IPS DF 6.9 (cell line): ENCODE results near the gene UNCX.
"Not testable (repeated sequence)": the region's sequence is repeated elsewhere in the genome, so short reads cannot be mapped to it uniquely, and the experiment has no call there.

Experiments
- DNase-seq: peaks from one replicate; pipeline ENCODE4 v3.0.0-alpha.2; 2013; ENCODE audit warnings: low read depth, low spot score
- H3K27ac ChIP-seq: one replicate; pipeline ENCODE4 v1.5.1; 2013; ENCODE audit warnings: low read length, control low read depth
- H3K27me3 ChIP-seq: 2 replicates; pipeline ENCODE4 v1.6.1; 2013; ENCODE audit warnings: mild to moderate bottlenecking, low read length; ENCODE audit not compliant: control insufficient read depth, insufficient read depth
- H3K36me3 ChIP-seq: 2 replicates; pipeline ENCODE4 v1.6.1; 2013; ENCODE audit warnings: low read length; ENCODE audit not compliant: control insufficient read depth, insufficient read depth
- H3K4me1 ChIP-seq: 2 replicates; pipeline ENCODE4 v1.6.1; 2013; ENCODE audit warnings: low read length; ENCODE audit not compliant: control insufficient read depth, insufficient read depth
- H3K4me3 ChIP-seq: 2 replicates; pipeline ENCODE4 v1.5.1; 2013; ENCODE audit warnings: mild to moderate bottlenecking, low read length
- H3K9me3 ChIP-seq: 2 replicates; pipeline ENCODE4 v1.6.1; 2013; ENCODE audit warnings: low read length, inconsistent platforms; ENCODE audit not compliant: control insufficient read depth, insufficient read depth
- WGBS: extraction: QIAGEN DNeasy Blood & Tissue Kit; methylation state at CpG from one replicate; pipeline ENCODE4 v1.1.7; 2013; ENCODE audit warnings: mixed read lengths, missing lambda C conversion rate; ENCODE audit not compliant: insufficient read length, insufficient coverage; 5-methylcytosine and 5-hydroxymethylcytosine counted together

UNCX gene

GRCh38 chr7:1232623-1233332 lies at the start of gene UNCX:
Gene UNCX (plus strand): TSS chr7:1232872. CDS start chr7:1233018, 146 bp downstream.
- Histone ChIP-seq H3K27ac (no peak within 1 kb of the TSS), H3K4me1 (peaks cover 8% of the 10 kb centered on the region; the same call in 1 of the 2 replicates), H3K4me3 (no peak within 1 kb of the TSS), H3K36me3 (no peaks in the 10 kb centered on the region), H3K27me3 (peaks cover 64% of the 10 kb centered on the region), H3K9me3 (no peaks in the 10 kb centered on the region)
- no peak for DNase-seq
- WGBS = no CpG with 5 or more reads among the region's 81 CpGs

- WGBS = no CpG with 5 or more reads among the region's 11 CpGs
- Histone ChIP-seq H3K27ac (no peak overlapping the region), H3K27me3 (no peaks in the 10 kb centered on the region), H3K4me1 (peaks cover 2% of the 10 kb centered on the region), H3K4me3 (no peak overlapping the region), H3K36me3 (no peaks in the 10 kb centered on the region), H3K9me3 (no peaks in the 10 kb centered on the region)
- no peak for DNase-seq
Observed at GRCh38 chr7:1187127-1187526, 45.5 kb upstream of the UNCX start.

GRCh38 chr7:1188720-1189294 lies 43.9 kb upstream of the UNCX start:
- DNase-seq = no peak

GRCh38 chr7:1189986-1190772 lies 42.5 kb upstream of the UNCX start:
- Histone ChIP-seq H3K4me1 (0 out of 2 replicates have a peak, but pooled peaks cover 3% of the 10 kb centered on the region), H3K27me3 (no peaks in the 10 kb centered on the region), H3K9me3 (no peaks in the 10 kb centered on the region), H3K4me3 (no peak overlapping the region), H3K36me3 (no peaks in the 10 kb centered on the region), H3K27ac (no peak overlapping the region)
- DNase-seq = no peak
- WGBS = no CpG with 5 or more reads among the region's 10 CpGs

More at GRCh38 chr7:1188720-1189294, 43.9 kb upstream of the UNCX start:
- Histone ChIP-seq H3K27me3 (no peaks in the 10 kb centered on the region), H3K4me3 (no peak overlapping the region), H3K9me3 (no peaks in the 10 kb centered on the region), H3K36me3 (no peaks in the 10 kb centered on the region), H3K4me1 (0 out of 2 replicates have a peak, but pooled peaks cover 3% of the 10 kb centered on the region), H3K27ac (no peak overlapping the region)
- no CpG with 5 or more reads among the region's 6 CpGs for WGBS

GRCh38 chr7:1192171-1192676 lies 40.4 kb upstream of the UNCX start:
- DNase-seq = no peak
- H3K9me3 ChIP-seq = no peaks in the 10 kb centered on the region
- H3K27me3 ChIP-seq = no peaks in the 10 kb centered on the region
- no peaks in the 10 kb centered on the region for H3K36me3 ChIP-seq
- H3K27ac ChIP-seq = no peak overlapping the region
- H3K4me1 ChIP-seq = 0 out of 2 replicates have a peak, but pooled peaks cover 3% of the 10 kb centered on the region
- no peak overlapping the region for H3K4me3 ChIP-seq
- no CpG with 5 or more reads among the region's 15 CpGs for WGBS

GRCh38 chr7:1193593-1194424 lies 38.9 kb upstream of the UNCX start:
- no peak overlapping the region for H3K27ac ChIP-seq
- no CpG with 5 or more reads among the region's 36 CpGs for WGBS
- 0 out of 2 replicates have a peak, but pooled peaks cover 3% of the 10 kb centered on the region for H3K4me1 ChIP-seq
- H3K36me3 ChIP-seq = no peaks in the 10 kb centered on the region
- H3K4me3 ChIP-seq = no peak overlapping the region
- no peaks in the 10 kb centered on the region for H3K9me3 ChIP-seq
- H3K27me3 ChIP-seq = no peaks in the 10 kb centered on the region
- peak; percentile 27 for DNase-seq

- no CpG with 5 or more reads among the region's 4 CpGs for WGBS
- H3K9me3 ChIP-seq, DNase-seq, H3K27ac ChIP-seq, H3K36me3 ChIP-seq, H3K4me1 ChIP-seq, H3K27me3 ChIP-seq, H3K4me3 ChIP-seq: not testable (repeated sequence)
Observed at GRCh38 chr7:1196441-1196840, 36.2 kb upstream of the UNCX start.

GRCh38 chr7:1196950-1197349 lies 35.7 kb upstream of the UNCX start:
- Histone ChIP-seq H3K9me3 (no peaks in the 10 kb centered on the region), H3K4me3 (no peak overlapping the region), H3K36me3 (no peaks in the 10 kb centered on the region), H3K27ac (no peak overlapping the region), H3K27me3 (no peaks in the 10 kb centered on the region), H3K4me1 (0 out of 2 replicates have a peak, but pooled peaks cover 3% of the 10 kb centered on the region)
- DNase-seq = no peak
- WGBS = no CpG with 5 or more reads among the region's 6 CpGs

- H3K36me3 ChIP-seq = no peaks in the 10 kb centered on the region
- no peak overlapping the region for H3K27ac ChIP-seq
- WGBS = no CpG with 5 or more reads among the region's 15 CpGs
- no peak for DNase-seq
- 0 out of 2 replicates have a peak, but pooled peaks cover 3% of the 10 kb centered on the region for H3K4me1 ChIP-seq
- H3K4me3 ChIP-seq = no peak overlapping the region
- H3K27me3 ChIP-seq = no peaks in the 10 kb centered on the region
- H3K9me3 ChIP-seq = no peaks in the 10 kb centered on the region
Observed at GRCh38 chr7:1197997-1198625, 34.6 kb upstream of the UNCX start.
